K562 (cell line): ENCODE data around the gene EPX. TPM values are rescaled to one million over a fixed set of nuclear protein-coding genes. Genes with fewer than 3 reads are reported as not detected.

Experiments
- BRF1 ChIP-seq: IDR thresholded peaks from 3 replicates; pipeline ENCODE4 v1.6.1; 2011; ENCODE audit warnings: borderline replicate concordance, mild to moderate bottlenecking; ENCODE audit not compliant: insufficient read length; ENCODE audit errors: extremely low read depth
- CEBPG ChIP-seq, 3 experiments: fragments of 200-800 bp in 1 of 3; sonication (Bioruptor generic) in 1 of 3; sonication (generic) in 1 of 3; formaldehyde crosslinking in 1 of 3; IDR thresholded peaks in 2 of 3; conservative IDR thresholded peaks in 1 of 3; 2 replicates each; pipeline versions ENCODE4 v1.6.1 to v1.8.0; 2016 to 2022; ENCODE audit warnings: missing compliant biosample characterization in 2 of 3, missing genetic modification characterization in 2 of 3, mild to moderate bottlenecking in 1 of 3, missing genetic modification reagents in 1 of 3
- CHD4 ChIP-seq: fragments of 200-600 bp; sonication (generic); IDR thresholded peaks from 3 replicates; pipeline ENCODE4 v1.6.1; 2012; ENCODE audit warnings: low read depth, mild to moderate bottlenecking, mixed read lengths, low read length, inconsistent platforms; ENCODE audit not compliant: insufficient read depth, insufficient replicate concordance, poor library complexity, severe bottlenecking
- MAFK ChIP-seq: IDR thresholded peaks from 2 replicates; pipeline ENCODE4 v1.6.1; 2011; ENCODE audit warnings: low read length, improper control_type of control experiment
- POLR2G ChIP-seq: fragments of 200-400 bp; formaldehyde crosslinking; IDR thresholded peaks from 2 replicates; pipeline ENCODE4 v1.6.1; 2017; ENCODE audit warnings: low read depth, mild to moderate bottlenecking, antibody characterized with exemption, low read length, moderate library complexity
- RFX1 ChIP-seq: fragments of 450-650 bp; IDR thresholded peaks from 2 replicates; pipeline ENCODE4 v1.6.1; 2016; ENCODE audit warnings: mild to moderate bottlenecking, moderate library complexity
- ZBTB33 ChIP-seq: sonication (generic); formaldehyde crosslinking; IDR thresholded peaks from 2 replicates; pipeline ENCODE4 v1.8.1; 2023; ENCODE audit warnings: mild to moderate bottlenecking, missing genetic modification reagents
- ZBTB8A ChIP-seq: fragments of 450-650 bp; IDR thresholded peaks from 2 replicates; pipeline ENCODE4 v1.6.1; 2018; ENCODE audit warnings: mild to moderate bottlenecking, moderate library complexity; ENCODE audit not compliant: partially characterized antibody
- ZNF263 ChIP-seq: sonication (generic); formaldehyde crosslinking; IDR thresholded peaks from 2 replicates; pipeline ENCODE4 v1.8.0; 2022; ENCODE audit warnings: mild to moderate bottlenecking, missing genetic modification reagents, borderline replicate concordance
- ZNF274 ChIP-seq: IDR thresholded peaks from 2 replicates; pipeline ENCODE4 v1.6.1; 2011; ENCODE audit warnings: low read depth, mild to moderate bottlenecking, low read length, moderate library complexity, borderline replicate concordance
- ZNF511 ChIP-seq: sonication (generic); formaldehyde crosslinking; IDR thresholded peaks from 2 replicates; pipeline ENCODE4 v1.8.0; 2022; ENCODE audit warnings: mild to moderate bottlenecking, missing genetic modification reagents
- ZNF75A ChIP-seq: fragments of 450-650 bp; formaldehyde crosslinking; IDR thresholded peaks from 2 replicates; pipeline ENCODE4 v1.4.0; 2020; ENCODE audit warnings: mild to moderate bottlenecking
- ZNF79 ChIP-seq: fragments of 250-450 bp; sonication (Bioruptor Pico); IDR thresholded peaks from 2 replicates; pipeline ENCODE4 v1.4.0; 2020; ENCODE audit warnings: low read depth, mild to moderate bottlenecking, moderate library complexity
- polyA plus RNA-seq, 8 experiments: library from polyadenylated mRNA; depleted of rRNA in 4 of 8; stranded (reverse) in 5 of 8; unstranded in 3 of 8; fragments of >200 nt; fragmentation: Nextera tagmentation in 2 of 8; fragmentation: Illumina TruSeq in 1 of 8; extraction: Ambion mirVana in 2 of 8; extraction: Trizol in 1 of 8; gene quantifications; 2 replicates each; pipeline versions ENCODE4 v1.2.1 to v1.2.3, GENCODE V29; 2011 to 2014; ENCODE audit warnings: inconsistent platforms in 1 of 8, missing spikeins in 1 of 8
- total RNA-seq, 7 experiments: library from RNA; depleted of rRNA in 6 of 7; stranded (reverse); fragments of >200 nt in 6 of 7; fragmentation: Illumina TruSeq in 2 of 7; extraction: Trizol in 2 of 7; gene quantifications; 2 replicates each; pipeline versions ENCODE4 v1.2.1 to v1.2.3, GENCODE V29; 2011 to 2021; ENCODE audit warnings: low replicate concordance in 1 of 7
- TF ChIP-seq, protein P1 (sequence below): sonication (generic); formaldehyde crosslinking; IDR thresholded peaks from 2 replicates; pipeline ENCODE4 v1.8.1; 2023; ENCODE audit warnings: missing genetic modification reagents, mild to moderate bottlenecking, borderline replicate concordance

Gene EPX
- total and polyA plus RNA-seq, 9 of the 15 experiments (the other 6 are each of a cell fraction or from before 2014, with no cell fraction given), result 0.07 to 0.33 (median 0.19) TPM; not detected in 3

GRCh38 chr17:58235821-58236220, 43.3 kb downstream of the EPX start (continued):
- TF ChIP-seq, protein P1, sequence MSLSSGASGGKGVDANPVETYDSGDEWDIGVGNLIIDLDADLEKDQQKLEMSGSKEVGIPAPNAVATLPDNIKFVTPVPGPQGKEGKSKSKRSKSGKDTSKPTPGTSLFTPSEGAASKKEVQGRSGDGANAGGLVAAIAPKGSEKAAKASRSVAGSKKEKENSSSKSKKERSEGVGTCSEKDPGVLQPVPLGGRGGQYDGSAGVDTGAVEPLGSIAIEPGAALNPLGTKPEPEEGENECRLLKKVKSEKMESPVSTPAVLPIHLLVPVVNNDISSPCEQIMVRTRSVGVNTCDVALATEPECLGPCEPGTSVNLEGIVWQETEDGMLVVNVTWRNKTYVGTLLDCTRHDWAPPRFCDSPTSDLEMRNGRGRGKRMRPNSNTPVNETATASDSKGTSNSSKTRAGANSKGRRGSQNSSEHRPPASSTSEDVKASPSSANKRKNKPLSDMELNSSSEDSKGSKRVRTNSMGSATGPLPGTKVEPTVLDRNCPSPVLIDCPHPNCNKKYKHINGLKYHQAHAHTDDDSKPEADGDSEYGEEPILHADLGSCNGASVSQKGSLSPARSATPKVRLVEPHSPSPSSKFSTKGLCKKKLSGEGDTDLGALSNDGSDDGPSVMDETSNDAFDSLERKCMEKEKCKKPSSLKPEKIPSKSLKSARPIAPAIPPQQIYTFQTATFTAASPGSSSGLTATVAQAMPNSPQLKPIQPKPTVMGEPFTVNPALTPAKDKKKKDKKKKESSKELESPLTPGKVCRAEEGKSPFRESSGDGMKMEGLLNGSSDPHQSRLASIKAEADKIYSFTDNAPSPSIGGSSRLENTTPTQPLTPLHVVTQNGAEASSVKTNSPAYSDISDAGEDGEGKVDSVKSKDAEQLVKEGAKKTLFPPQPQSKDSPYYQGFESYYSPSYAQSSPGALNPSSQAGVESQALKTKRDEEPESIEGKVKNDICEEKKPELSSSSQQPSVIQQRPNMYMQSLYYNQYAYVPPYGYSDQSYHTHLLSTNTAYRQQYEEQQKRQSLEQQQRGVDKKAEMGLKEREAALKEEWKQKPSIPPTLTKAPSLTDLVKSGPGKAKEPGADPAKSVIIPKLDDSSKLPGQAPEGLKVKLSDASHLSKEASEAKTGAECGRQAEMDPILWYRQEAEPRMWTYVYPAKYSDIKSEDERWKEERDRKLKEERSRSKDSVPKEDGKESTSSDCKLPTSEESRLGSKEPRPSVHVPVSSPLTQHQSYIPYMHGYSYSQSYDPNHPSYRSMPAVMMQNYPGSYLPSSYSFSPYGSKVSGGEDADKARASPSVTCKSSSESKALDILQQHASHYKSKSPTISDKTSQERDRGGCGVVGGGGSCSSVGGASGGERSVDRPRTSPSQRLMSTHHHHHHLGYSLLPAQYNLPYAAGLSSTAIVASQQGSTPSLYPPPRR (CRISPR knock-in tag), result no peak
- TF ChIP-seq RFX1 (no peak), BRF1 (no peak), ZBTB33 (CRISPR knock-in tag) (no peak), ZNF274 (no peak), MAFK (no peak), ZNF511 (CRISPR knock-in tag) (no peak), ZNF79 (CRISPR knock-in tag) (no peak), CEBPG (CRISPR knock-in tag; IDR thresholded peaks at IDR 0.05) (no peak), CEBPG (tag; conservative IDR thresholded peaks at IDR 0.05 in 1 of 2, IDR thresholded peaks at IDR 0.05 in 1 of 2) (no peak), CHD4 (no peak), ZBTB8A (no peak), ZNF75A (CRISPR knock-in tag) (no peak), ZNF263 (CRISPR knock-in tag) (no peak), POLR2G (no peak)
